CD8-positive, alpha-beta memory T cell (primary cell): ENCODE data around the gene ERICH2. TPM values are rescaled to one million over a fixed set of nuclear protein-coding genes. Genes with fewer than 3 reads are reported as not detected.

Experiments
- CTCF ChIA-PET: fragments of 350-600 bp; sonication (Branson Sonifier 250); formaldehyde crosslinking; loops from one replicate; lab custom pipeline; 2021; ENCODE audit warnings: antibody characterized with exemption; lab: Charles Lee
- POLR2A ChIA-PET: fragments of 350-600 bp; sonication (Branson Sonifier 250); formaldehyde crosslinking; loops from one replicate; lab custom pipeline; 2021; ENCODE audit warnings: antibody characterized with exemption; lab: Charles Lee
- DNase-seq, 5 donors: peaks; one replicate each; pipeline versions ENCODE4 v3.0.0 to v3.0.0-alpha.2; 2020 to 2022; ENCODE audit warnings: mixed read lengths in 1 of 5
- H3K27ac ChIP-seq: one replicate; pipeline ENCODE4 v1.7.0; 2013; ENCODE audit warnings: low read depth, mild to moderate bottlenecking, low read length, moderate library complexity
- H3K27me3 ChIP-seq: 2 replicates; pipeline ENCODE4 v1.7.0; 2013; ENCODE audit warnings: low read length, mild to moderate bottlenecking; ENCODE audit not compliant: insufficient read depth, poor library complexity, severe bottlenecking
- H3K36me3 ChIP-seq: 2 replicates; pipeline ENCODE4 v1.7.0; 2013; ENCODE audit warnings: mild to moderate bottlenecking, low read length, moderate library complexity; ENCODE audit not compliant: insufficient read depth
- H3K4me1 ChIP-seq: 2 replicates; pipeline ENCODE4 v1.7.0; 2013; ENCODE audit warnings: mild to moderate bottlenecking, low read length, moderate library complexity; ENCODE audit not compliant: insufficient read depth
- H3K4me3 ChIP-seq: 2 replicates; pipeline ENCODE4 v1.7.0; 2013; ENCODE audit warnings: mild to moderate bottlenecking, low read length
- H3K9me3 ChIP-seq: 2 replicates; pipeline ENCODE4 v1.7.0; 2013; ENCODE audit warnings: mild to moderate bottlenecking, low read length
- H3K27ac Mint-ChIP-seq, 8 donors: one replicate each; pipeline ENCODE4 v1.8.0; 2020 to 2021; ENCODE audit warnings: mixed read lengths in 8 of 8, mild to moderate bottlenecking in 6 of 8, inconsistent platforms in 3 of 8, moderate library complexity in 3 of 8
- H3K27me3 Mint-ChIP-seq, 2 donors: one replicate each; pipeline ENCODE4 v1.8.0; 2020 to 2021; ENCODE audit warnings: mixed read lengths in 2 of 2, mild to moderate bottlenecking in 1 of 2, moderate library complexity in 1 of 2
- H3K36me3 Mint-ChIP-seq, 3 donors: one replicate each; pipeline ENCODE4 v1.8.0; 2020 to 2021; ENCODE audit warnings: mixed read lengths in 3 of 3, inconsistent platforms in 1 of 3, mild to moderate bottlenecking in 1 of 3
- H3K4me1 Mint-ChIP-seq, 3 donors: one replicate each; pipeline ENCODE4 v1.8.0; 2020 to 2021; ENCODE audit warnings: mixed read lengths in 3 of 3, inconsistent platforms in 1 of 3, mild to moderate bottlenecking in 1 of 3
- H3K4me3 Mint-ChIP-seq, 7 donors: one replicate each; pipeline ENCODE4 v1.8.0; 2020 to 2021; ENCODE audit warnings: mixed read lengths in 7 of 7, mild to moderate bottlenecking in 6 of 7, moderate library complexity in 4 of 7, inconsistent platforms in 2 of 7
- H3K9me3 Mint-ChIP-seq, 5 donors: one replicate each; pipeline ENCODE4 v1.8.0; 2020 to 2022; ENCODE audit warnings: mixed read lengths in 5 of 5, mild to moderate bottlenecking in 3 of 5, moderate library complexity in 2 of 5, inconsistent platforms in 1 of 5
- polyA plus RNA-seq: library from polyadenylated mRNA; unstranded; fragments of 300-500 nt; fragmentation: Illumina TruSeq; gene quantifications from one replicate; pipeline ENCODE4 v1.2.3, GENCODE V29; 2021
- total RNA-seq, 2 experiments: library from RNA; stranded (reverse); gene quantifications; one replicate each; pipeline ENCODE4 v1.2.3, GENCODE V29; 2021

The ERICH2 gene
- total and polyA plus RNA-seq, 3 experiments from 2014 or later = not detected

GRCh38 chr2:170815311-170815710, 45.1 kb downstream of the ERICH2 start:
- Mint-ChIP-seq H3K27me3 (peaks cover 71 to 83% of the 10 kb centered on the region in 2 donors), H3K36me3 (no peaks in the 10 kb centered on the region), H3K9me3 (peaks cover 0 to 4% (median 0%) of the 10 kb centered on the region in 5 donors), H3K4me3 (peak overlapping the region; percentile 66 to 88 (median 76)), H3K27ac (peak overlapping the region in 4 of 8 donors; percentile 27 to 91 (median 70)), H3K4me1 (peaks cover 36 to 64% (median 48%) of the 10 kb centered on the region in 3 donors)
- H3K27ac ChIP-seq = no peak overlapping the region
- H3K27me3 ChIP-seq = peaks cover 66% of the 10 kb centered on the region
- DNase-seq = peak in 1 of 5 donors; percentile 22
- H3K4me3 ChIP-seq = no peak overlapping the region
- no peaks in the 10 kb centered on the region for H3K36me3 ChIP-seq
- peaks cover 47% of the 10 kb centered on the region for H3K4me1 ChIP-seq
- ChIA-PET CTCF (interaction anchor here (0.6 to 5.8 kb wide), 6 partner anchors 9 to 453 kb away, joined by 3 to 61 read pairs (median 4); no protein-coding TSS in a partner anchor), POLR2A (no interaction called here)
- no peaks in the 10 kb centered on the region for H3K9me3 ChIP-seq

- Mint-ChIP-seq H3K27me3 (peaks cover 77 to 88% of the 10 kb centered on the region in 2 donors), H3K4me1 (peaks cover 42 to 71% (median 54%) of the 10 kb centered on the region in 3 donors), H3K27ac (peak overlapping the region in 4 of 8 donors; percentile 27 to 91 (median 70)), H3K9me3 (peaks cover 0 to 6% (median 0%) of the 10 kb centered on the region in 5 donors), H3K36me3 (no peaks in the 10 kb centered on the region), H3K4me3 (peak overlapping the region; percentile 66 to 88 (median 76))
- peak overlapping the region; percentile 58 for H3K4me3 ChIP-seq
- H3K36me3 ChIP-seq = no peaks in the 10 kb centered on the region
- CTCF ChIA-PET = interaction anchor here (0.6 to 5.8 kb wide), 10 partner anchors 9 to 453 kb away, joined by 3 to 61 read pairs (median 3); no protein-coding TSS in a partner anchor
- H3K27me3 ChIP-seq = peaks cover 69% of the 10 kb centered on the region
- peak; percentile 32 to 68 (median 50) for DNase-seq
- POLR2A ChIA-PET = interaction anchor here (0.7 kb wide), 1 partner anchor 38 kb away, joined by 4 read pairs; no protein-coding TSS in a partner anchor
- H3K4me1 ChIP-seq = peaks cover 53% of the 10 kb centered on the region
- H3K27ac ChIP-seq = no peak overlapping the region
- H3K9me3 ChIP-seq = no peaks in the 10 kb centered on the region
Observed at GRCh38 chr2:170815746-170816503, 45.7 kb downstream of the ERICH2 start.

- peak within 1 kb of the TSS; percentile 58 for H3K4me3 ChIP-seq
- H3K4me1 ChIP-seq = peaks cover 59% of the 10 kb centered on the region
- H3K27ac ChIP-seq = no peak within 1 kb of the TSS
- H3K27me3 ChIP-seq = peaks cover 76% of the 10 kb centered on the region
- Mint-ChIP-seq H3K27me3 (peaks cover 83 to 90% of the 10 kb centered on the region in 2 donors), H3K4me1 (peaks cover 48 to 77% (median 61%) of the 10 kb centered on the region in 3 donors), H3K27ac (peak within 1 kb of the TSS in 4 of 8 donors; percentile 27 to 91 (median 70)), H3K4me3 (peak within 1 kb of the TSS; percentile 66 to 88 (median 76)), H3K36me3 (no peaks in the 10 kb centered on the region), H3K9me3 (peaks cover 0 to 6% (median 0%) of the 10 kb centered on the region in 5 donors)
- H3K36me3 ChIP-seq = no peaks in the 10 kb centered on the region
- POLR2A ChIA-PET = interaction anchor here (0.6 to 0.7 kb wide), 2 partner anchors 39 to 302 kb away, joined by 3 to 4 read pairs; no protein-coding TSS in a partner anchor
- H3K9me3 ChIP-seq = no peaks in the 10 kb centered on the region
- CTCF ChIA-PET = interaction anchor here (1.1 to 5.8 kb wide), 8 partner anchors 8 to 454 kb away, joined by 3 to 61 read pairs (median 4); no protein-coding TSS in a partner anchor
- peak in 3 of 5 donors; percentile 26 to 61 (median 27) for DNase-seq
Observed at GRCh38 chr2:170816504-170817092, 46.4 kb downstream of the ERICH2 start, which contains the start of gene GAD1. Gene GAD1, plus strand, starts transcription at chr2:170816887. Its CDS starts 1,705 bp downstream, at chr2:170818592.

- H3K27ac Mint-ChIP-seq = peak overlapping the region in 1 of 8 donors; percentile 80
Observed at GRCh38 chr2:170817093-170818035, 47.2 kb downstream of the ERICH2 start.

GRCh38 chr2:170818036-170818751, 48.0 kb downstream of the ERICH2 start:
- Mint-ChIP-seq H3K4me1 (peaks cover 59 to 90% (median 76%) of the 10 kb centered on the region in 3 donors), H3K36me3 (no peaks in the 10 kb centered on the region), H3K9me3 (peaks cover 0 to 8% (median 0%) of the 10 kb centered on the region in 5 donors), H3K4me3 (peak overlapping the region; percentile 59 to 88 (median 76)), H3K27ac (peak overlapping the region in 3 of 8 donors; percentile 56 to 88 (median 80)), H3K27me3 (peaks cover 86 to 92% of the 10 kb centered on the region in 2 donors)
- H3K4me3 ChIP-seq = no peak overlapping the region
- H3K9me3 ChIP-seq = no peaks in the 10 kb centered on the region
- ChIA-PET CTCF (interaction anchor here (0.8 to 1.4 kb wide), 2 partner anchors 46 to 409 kb away, joined by 3 to 5 read pairs; no protein-coding TSS in a partner anchor), POLR2A (no interaction called here)
- peaks cover 75% of the 10 kb centered on the region for H3K4me1 ChIP-seq
- peaks cover 88% of the 10 kb centered on the region for H3K27me3 ChIP-seq
- DNase-seq = no peak
- no peaks in the 10 kb centered on the region for H3K36me3 ChIP-seq
- H3K27ac ChIP-seq = no peak overlapping the region

More at GRCh38 chr2:170817093-170818035, 47.2 kb downstream of the ERICH2 start:
- H3K36me3 Mint-ChIP-seq = no peaks in the 10 kb centered on the region
- DNase-seq = peak in 1 of 5 donors; percentile 27
- Histone ChIP-seq H3K27ac (no peak overlapping the region), H3K4me3 (peak overlapping the region; percentile 58), H3K9me3 (no peaks in the 10 kb centered on the region), H3K4me1 (peaks cover 67% of the 10 kb centered on the region), H3K36me3 (no peaks in the 10 kb centered on the region), H3K27me3 (peaks cover 84% of the 10 kb centered on the region)
- peaks cover 87 to 93% of the 10 kb centered on the region in 2 donors for H3K27me3 Mint-ChIP-seq
- H3K4me3 Mint-ChIP-seq = peak overlapping the region; percentile 59 to 88 (median 76)
- peaks cover 53 to 85% (median 69%) of the 10 kb centered on the region in 3 donors for H3K4me1 Mint-ChIP-seq
- CTCF ChIA-PET = interaction anchor here (1.1 to 5.8 kb wide), 6 partner anchors 7 to 455 kb away, joined by 3 to 61 read pairs (median 4); no protein-coding TSS in a partner anchor
- peaks cover 0 to 6% (median 0%) of the 10 kb centered on the region in 5 donors for H3K9me3 Mint-ChIP-seq
- POLR2A ChIA-PET = interaction anchor here (0.6 kb wide), 1 partner anchor 302 kb away, joined by 3 read pairs; no protein-coding TSS in a partner anchor

- no peaks in the 10 kb centered on the region for H3K36me3 Mint-ChIP-seq
- peak overlapping the region; percentile 55 to 84 (median 72) for H3K4me3 Mint-ChIP-seq
- peaks cover 75% of the 10 kb centered on the region for H3K4me1 ChIP-seq
- H3K27ac Mint-ChIP-seq = peak overlapping the region in 1 of 8 donors; percentile 56
- ChIA-PET CTCF (interaction anchor here (0.8 to 1.4 kb wide), 2 partner anchors 47 to 410 kb away, joined by 3 to 5 read pairs; no protein-coding TSS in a partner anchor), POLR2A (no interaction called here)
- peaks cover 57 to 88% (median 70%) of the 10 kb centered on the region in 3 donors for H3K4me1 Mint-ChIP-seq
- no peak overlapping the region for H3K27ac ChIP-seq
- H3K27me3 ChIP-seq = peaks cover 80% of the 10 kb centered on the region
- H3K27me3 Mint-ChIP-seq = peaks cover 80 to 87% of the 10 kb centered on the region in 2 donors
- no peak for DNase-seq
- no peaks in the 10 kb centered on the region for H3K9me3 ChIP-seq
- H3K9me3 Mint-ChIP-seq = peaks cover 0 to 8% (median 0%) of the 10 kb centered on the region in 5 donors
- no peak overlapping the region for H3K4me3 ChIP-seq
- H3K36me3 ChIP-seq = no peaks in the 10 kb centered on the region
Observed at GRCh38 chr2:170818752-170819470, 48.7 kb downstream of the ERICH2 start.
